DOHH2 (cell line): Measurements from ENCODE around the gene MAMDC2.

Source experiments
- EZH2phosphoT487 ChIP-seq: fragments of 200-600 bp; sonication (generic); IDR thresholded peaks from 2 replicates; pipeline ENCODE4 v1.6.1; 2017; ENCODE audit warnings: borderline replicate concordance, mild to moderate bottlenecking, antibody characterized with exemption, low read length, moderate library complexity, mixed read lengths
- TF ChIP-seq, protein P1 (sequence below): fragments of 200-600 bp; sonication (generic); IDR thresholded peaks from one replicate; pipeline ENCODE4 v1.5.1; 2014; ENCODE audit warnings: antibody characterized with exemption, mild to moderate bottlenecking, low read depth, low read length; ENCODE audit not compliant: poor library complexity, severe bottlenecking

DNA sequence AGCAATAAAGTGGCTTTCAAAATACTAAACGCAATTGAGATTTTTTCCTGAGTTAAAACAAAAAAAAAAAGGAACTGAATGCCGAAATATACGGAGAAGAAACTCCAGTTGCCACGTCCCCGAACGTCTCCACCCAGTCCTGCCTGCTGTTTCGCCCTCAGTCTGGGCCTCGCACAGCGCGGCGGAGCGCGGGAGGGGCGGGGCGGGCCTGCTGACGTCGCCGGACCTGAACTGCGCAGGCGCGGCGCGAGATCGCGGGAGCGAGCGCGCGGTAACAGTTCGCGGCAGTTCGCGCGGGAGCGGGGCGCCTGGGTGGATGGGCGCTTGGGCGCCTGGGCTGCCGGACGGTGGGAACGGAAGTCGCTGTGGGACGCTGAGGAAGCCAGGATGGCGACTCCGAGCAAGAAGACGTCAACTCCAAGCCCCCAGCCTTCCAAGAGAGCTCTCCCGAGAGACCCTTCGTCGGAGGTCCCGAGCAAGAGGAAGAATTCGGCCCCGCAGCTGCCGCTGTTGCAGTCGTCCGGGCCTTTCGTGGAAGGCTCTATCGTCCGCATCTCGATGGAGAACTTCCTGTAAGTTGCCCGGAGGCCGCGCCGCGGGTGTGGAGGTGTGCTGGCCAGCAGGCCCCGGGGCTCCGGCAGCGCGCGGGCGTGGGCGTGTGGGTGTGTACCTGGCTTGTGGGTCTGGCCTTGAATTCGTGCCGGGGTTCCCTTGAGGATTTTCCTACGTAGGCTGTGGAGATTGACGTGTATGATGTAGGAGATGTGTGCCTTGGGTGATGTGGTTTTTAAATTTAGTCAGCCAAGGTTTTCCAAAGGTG, 215.3 kb downstream of the MAMDC2 start, which contains the start of gene SMC5:
- TF ChIP-seq, protein P1, sequence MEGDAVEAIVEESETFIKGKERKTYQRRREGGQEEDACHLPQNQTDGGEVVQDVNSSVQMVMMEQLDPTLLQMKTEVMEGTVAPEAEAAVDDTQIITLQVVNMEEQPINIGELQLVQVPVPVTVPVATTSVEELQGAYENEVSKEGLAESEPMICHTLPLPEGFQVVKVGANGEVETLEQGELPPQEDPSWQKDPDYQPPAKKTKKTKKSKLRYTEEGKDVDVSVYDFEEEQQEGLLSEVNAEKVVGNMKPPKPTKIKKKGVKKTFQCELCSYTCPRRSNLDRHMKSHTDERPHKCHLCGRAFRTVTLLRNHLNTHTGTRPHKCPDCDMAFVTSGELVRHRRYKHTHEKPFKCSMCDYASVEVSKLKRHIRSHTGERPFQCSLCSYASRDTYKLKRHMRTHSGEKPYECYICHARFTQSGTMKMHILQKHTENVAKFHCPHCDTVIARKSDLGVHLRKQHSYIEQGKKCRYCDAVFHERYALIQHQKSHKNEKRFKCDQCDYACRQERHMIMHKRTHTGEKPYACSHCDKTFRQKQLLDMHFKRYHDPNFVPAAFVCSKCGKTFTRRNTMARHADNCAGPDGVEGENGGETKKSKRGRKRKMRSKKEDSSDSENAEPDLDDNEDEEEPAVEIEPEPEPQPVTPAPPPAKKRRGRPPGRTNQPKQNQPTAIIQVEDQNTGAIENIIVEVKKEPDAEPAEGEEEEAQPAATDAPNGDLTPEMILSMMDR = no peak
- TF ChIP-seq EZH2phosphoT487 = no peak
